CMK (cell line): ENCODE results near the gene VCAN.

Experiments
- DNase-seq: peaks from one replicate; pipeline ENCODE4 v3.0.0-alpha.2; 2010; ENCODE audit warnings: low read depth

Gene VCAN

DNA sequence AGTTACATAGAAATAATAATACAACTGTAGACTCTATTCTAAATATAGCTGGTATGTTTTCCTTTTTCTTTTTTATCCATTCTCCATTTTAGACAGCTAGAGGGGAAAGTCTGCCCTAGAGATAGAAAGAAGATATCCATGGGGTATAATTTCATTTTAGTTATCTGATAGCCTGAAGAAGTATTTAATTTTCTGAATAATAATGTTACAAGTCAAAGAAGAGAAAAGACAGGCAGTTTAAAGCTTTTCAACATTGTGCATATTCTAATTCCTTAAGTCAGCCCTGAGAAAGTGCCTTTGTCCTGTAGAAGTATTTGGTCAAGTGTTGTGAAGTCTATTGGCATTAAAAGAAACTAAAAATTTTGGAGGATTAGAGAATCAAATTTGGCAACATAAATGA, 2.5 kb upstream of the VCAN start:
- DNase-seq = no peak

- DNase-seq = no peak
Measured at GRCh38 chr5:83470526-83471404, 779 bp upstream of the VCAN start.

DNA sequence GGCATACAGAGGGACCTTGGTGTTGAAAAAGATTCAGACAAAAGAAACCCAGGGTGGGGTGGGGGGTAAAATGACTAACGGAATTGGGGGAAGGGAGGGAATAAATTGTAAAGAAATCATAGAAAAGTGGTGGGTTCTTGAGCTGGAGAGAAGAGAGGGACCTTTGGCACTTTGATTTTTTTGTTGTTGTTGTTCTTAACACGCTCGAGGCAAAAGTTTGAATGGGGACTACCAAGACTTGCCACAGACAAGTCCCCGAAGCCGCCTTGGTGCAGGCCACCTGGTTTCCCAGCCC, 616 bp downstream of the VCAN start:
- no peak for DNase-seq

DNA sequence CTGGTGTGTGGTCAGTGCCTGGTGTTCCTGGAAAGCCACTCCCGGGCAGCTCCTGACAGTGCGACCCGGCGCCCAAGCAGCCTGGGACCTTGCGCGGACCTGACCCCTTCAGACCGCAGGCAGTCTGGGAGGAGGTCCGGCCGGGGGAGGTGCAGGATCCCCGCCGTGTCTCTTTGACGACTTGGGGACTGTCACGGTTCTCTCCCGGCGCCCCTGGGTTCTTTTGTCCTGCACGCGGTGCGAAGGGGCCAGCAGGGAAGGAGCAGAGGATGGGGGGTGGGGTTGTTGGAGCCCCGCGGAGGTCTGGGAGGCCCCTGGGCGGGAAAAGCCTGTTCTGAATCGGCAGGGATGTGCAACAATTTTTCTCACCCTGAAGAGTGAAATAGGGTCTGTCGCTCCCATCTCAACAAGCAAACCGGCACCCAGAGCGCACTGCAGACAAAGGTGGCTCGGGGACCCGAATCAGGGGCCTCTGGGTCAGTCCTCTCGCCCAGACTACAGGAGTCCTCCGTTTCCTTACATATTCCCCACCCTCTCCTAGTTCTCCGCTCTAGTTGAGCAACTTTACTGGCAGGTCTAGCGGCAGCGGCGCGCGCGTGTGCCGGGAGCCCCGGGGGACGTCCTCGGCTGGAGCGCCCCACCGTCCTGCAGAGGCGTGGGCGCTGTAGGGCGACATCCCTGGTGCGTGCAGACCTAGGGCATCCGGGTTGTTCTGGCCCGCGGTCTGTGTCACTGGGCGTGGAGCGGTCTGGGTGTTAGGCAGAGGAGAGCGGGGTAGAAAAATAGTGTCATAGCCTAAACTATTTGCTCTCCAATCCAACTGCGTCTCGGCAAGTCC, 1.2 kb downstream of the VCAN start:
- DNase-seq = no peak

GRCh38 chr5:83473346-83474160, 2.0 kb downstream of the VCAN start:
- peak; percentile 50 for DNase-seq

GRCh38 chr5:83474161-83474796, 2.7 kb downstream of the VCAN start:
- DNase-seq = no peak

DNA sequence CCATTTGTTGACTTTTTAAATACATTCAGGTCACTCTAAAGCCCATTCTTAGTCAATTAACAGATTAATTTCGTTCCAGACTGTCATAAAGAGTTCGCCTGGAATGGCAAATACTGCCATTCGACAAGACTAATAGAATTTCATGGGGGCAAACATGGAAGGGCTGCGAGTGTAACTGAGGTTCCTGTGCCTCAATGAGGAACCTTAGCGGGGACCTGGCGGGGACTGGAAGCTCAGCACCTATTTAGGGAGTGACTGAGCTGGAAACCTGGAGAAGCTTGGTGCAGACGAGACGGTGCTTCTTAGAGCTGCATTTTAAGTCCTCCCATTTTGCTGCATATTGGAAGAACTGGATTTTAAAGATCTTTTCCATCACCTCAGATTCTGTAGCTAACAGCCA, 3.4 kb downstream of the VCAN start:
- DNase-seq = no peak

GRCh38 chr5:83475391-83475863, 3.9 kb downstream of the VCAN start:
- DNase-seq = no peak

DNA sequence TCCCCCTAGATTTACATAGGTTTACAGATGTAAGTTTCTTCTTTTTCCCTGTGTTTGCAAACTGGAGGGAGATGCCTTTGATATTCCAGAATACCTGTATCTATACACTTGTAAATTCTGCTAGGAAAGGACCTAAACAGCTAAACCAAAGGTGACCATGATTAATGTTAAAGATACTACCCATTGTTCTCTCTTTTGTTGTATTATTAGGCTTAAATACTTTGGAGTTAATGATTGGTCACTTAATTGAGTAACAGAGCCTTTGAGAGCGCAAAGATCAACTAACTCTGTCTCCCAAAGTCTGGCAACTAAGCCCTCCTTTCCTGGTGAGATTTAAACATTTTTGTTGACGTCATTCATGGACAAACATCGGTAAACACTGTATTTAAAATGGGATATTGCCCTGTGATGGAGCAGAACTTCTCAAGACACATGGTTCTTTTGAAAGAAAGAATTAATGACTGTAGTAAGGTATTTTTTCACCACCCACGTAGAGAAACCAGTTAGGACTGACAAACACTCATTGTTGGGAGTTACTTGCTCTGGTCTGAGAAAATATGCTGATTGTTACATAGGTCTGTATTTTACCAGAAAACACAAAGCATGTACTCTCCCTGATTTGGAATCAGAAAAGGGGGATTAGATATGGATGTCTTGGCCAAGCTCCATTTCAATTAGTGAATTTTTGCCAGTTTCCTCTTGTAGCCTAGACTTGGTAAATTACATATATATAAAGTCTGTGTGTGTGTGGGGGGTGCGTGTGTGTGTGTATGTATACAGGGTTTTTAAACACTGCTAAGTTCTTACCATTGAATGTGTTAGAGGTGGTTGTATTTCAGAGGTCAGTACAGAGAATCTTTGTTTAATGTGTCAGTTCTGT, 4.6 kb downstream of the VCAN start:
- DNase-seq = no peak

GRCh38 chr5:83482961-83483360, 11.4 kb downstream of the VCAN start:
- DNase-seq = no peak

DNA sequence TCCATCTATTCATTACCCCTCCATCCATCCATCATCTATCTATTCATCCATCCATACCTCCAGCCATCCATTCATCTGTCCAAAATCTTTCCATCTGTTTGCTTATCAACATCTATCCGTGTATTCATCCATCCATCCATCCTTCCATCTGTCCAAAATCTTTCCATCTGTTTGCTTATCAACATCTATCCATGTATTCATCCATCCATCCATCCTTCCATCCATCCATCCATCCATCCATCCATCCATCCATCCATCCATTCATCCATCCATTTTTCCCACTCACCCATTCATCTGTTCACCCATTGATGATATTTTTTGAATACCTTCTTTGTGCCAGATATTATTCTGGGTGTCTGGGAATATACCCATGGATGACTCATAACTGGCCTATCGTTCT, 12.8 kb downstream of the VCAN start:
- no peak for DNase-seq

DNA sequence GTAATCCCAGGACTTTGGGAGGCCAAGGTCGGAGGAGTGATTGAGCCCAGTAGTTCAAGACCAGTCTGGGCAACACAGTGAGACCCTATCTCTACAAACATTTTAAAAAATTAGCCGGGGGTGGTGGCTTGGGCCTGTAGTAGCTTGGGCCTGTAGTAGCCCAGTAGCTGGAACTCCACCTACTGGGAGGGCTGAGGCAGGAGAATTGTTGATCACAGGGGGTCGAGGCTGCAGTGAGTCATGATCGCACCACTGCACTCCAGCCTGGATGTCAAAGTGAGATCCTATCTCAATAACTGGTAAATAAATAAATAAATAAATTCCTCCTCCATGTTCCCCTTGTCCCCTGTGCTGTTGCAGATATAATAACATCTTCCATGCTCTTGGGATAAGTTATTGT, 14.3 kb downstream of the VCAN start:
- DNase-seq = no peak

- no peak for DNase-seq
Measured at GRCh38 chr5:83487155-83487554, 15.6 kb downstream of the VCAN start.

DNA sequence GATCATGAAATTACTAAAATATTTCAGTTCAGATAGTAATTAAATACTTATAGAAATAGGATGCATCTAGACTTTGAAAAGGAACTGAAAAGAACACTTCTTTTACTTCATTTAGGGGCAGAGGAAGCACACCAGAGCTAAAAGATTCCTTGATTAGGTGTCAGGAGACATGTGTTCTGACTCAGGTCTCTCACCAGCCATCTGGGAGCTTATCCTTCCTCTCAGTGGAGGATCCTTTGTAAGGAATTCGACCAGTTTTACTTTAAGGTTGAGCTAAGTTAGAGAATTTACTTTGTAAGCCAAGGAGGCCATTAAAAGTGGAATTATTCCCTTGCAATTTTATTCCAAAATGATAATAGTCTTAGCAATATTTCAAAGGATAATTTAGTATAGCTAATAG, 16.7 kb downstream of the VCAN start:
- DNase-seq = no peak

- DNase-seq = no peak
Measured at GRCh38 chr5:83488821-83489220, 17.3 kb downstream of the VCAN start.

- no peak for DNase-seq
Measured at GRCh38 chr5:83490203-83490602, 18.7 kb downstream of the VCAN start.

GRCh38 chr5:83492331-83492730, 20.8 kb downstream of the VCAN start:
- DNase-seq = no peak

- DNase-seq = no peak
Measured at GRCh38 chr5:83493644-83494043, 22.1 kb downstream of the VCAN start.

DNA sequence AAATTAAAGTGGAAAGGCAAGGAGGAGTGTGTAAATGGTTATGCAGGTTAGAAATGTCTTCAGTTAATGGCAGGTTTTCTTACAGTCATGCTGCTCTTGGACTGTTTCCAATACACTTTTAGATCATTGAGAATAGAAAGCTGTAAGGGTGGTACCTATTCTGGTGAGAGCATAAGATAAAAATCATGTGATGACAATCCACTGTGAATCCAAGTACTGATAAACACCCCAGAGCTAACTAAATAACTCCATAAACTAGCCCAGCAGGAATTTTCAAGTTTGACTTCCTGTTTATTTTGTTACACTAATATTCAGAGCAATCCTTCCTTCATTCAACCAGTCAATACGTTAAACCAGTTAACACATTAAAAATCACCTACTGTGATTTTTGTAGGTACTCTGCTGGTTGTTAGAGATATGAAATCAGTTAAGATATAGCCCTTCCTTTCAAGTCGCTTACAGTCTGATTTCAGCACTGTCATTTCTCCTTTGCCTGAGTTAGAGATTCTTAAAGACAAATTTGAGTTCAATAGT, 22.6 kb downstream of the VCAN start:
- no peak for DNase-seq

- no peak for DNase-seq
Measured at GRCh38 chr5:83494666-83495065, 23.1 kb downstream of the VCAN start.

DNA sequence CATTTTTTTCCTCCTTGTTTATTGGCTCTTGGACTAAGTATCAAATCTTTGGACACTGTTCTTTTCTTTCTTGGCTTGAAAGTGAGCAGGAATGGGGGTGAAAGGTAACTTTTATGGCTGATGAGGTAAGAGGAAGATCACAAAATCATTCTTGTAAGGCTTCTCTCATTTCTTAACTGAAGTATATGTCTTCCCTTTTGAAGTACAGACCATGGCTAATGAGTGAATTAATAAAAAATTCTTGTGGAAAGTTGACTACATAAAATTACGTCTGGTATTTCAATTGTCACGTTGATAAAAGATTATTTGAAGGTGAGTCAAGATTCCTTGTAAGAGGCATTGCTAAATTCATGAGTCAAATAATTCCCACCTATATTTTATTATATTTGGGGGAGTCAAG, 25.1 kb downstream of the VCAN start:
- DNase-seq = no peak
